GM18868 (cell line): Measurements from ENCODE around the gene ZNF221.
A peak's percentile ranks its signal among the peaks of the same experiment; 100 is the strongest.
"Not testable (repeated sequence)": the region's sequence is repeated elsewhere in the genome, so short reads cannot be mapped to it uniquely, and the experiment has no call there.

Source experiments
- ATAC-seq: cut with Tn5 transposase; IDR thresholded peaks from one replicate; pipeline ENCODE4 v1.9.1; 2021; ENCODE audit warnings: mild to moderate bottlenecking, moderate library complexity; ENCODE audit not compliant: unreplicated experiment

ZNF221 gene

GRCh38 chr19:43950834-43951645, at the start of gene ZNF221:
ZNF221 (plus strand) TSS chr19:43951228; CDS start chr19:43962727, 11,499 bp downstream.
- peak; percentile 82 for ATAC-seq

- peak; percentile 58 for ATAC-seq
These were observed 49.3 kb upstream of the ZNF221 start for GRCh38 chr19:43901395-43902390.

GRCh38 chr19:43902399-43902798, 48.6 kb upstream of the ZNF221 start:
- ATAC-seq: no peak

- no peak for ATAC-seq
These were observed 45.1 kb upstream of the ZNF221 start for GRCh38 chr19:43905897-43906296.

- ATAC-seq: no peak
These were observed 44.3 kb upstream of the ZNF221 start for GRCh38 chr19:43906774-43907173.

- no peak for ATAC-seq
These were observed 42.4 kb upstream of the ZNF221 start for GRCh38 chr19:43908659-43909058.

- ATAC-seq: no peak
These were observed 40.1 kb upstream of the ZNF221 start for GRCh38 chr19:43910884-43911283.

GRCh38 chr19:43913383-43913782, 37.6 kb upstream of the ZNF221 start:
- no peak for ATAC-seq

GRCh38 chr19:43914051-43914450, 37.0 kb upstream of the ZNF221 start:
- ATAC-seq: no peak

GRCh38 chr19:43923875-43924274, 27.2 kb upstream of the ZNF221 start:
- ATAC-seq: no peak

GRCh38 chr19:43928820-43929219, 22.2 kb upstream of the ZNF221 start:
- no peak for ATAC-seq

- ATAC-seq: no peak
These were observed 16.7 kb upstream of the ZNF221 start for GRCh38 chr19:43934055-43934984.

- peak; percentile 91 for ATAC-seq
These were observed 15.9 kb upstream of the ZNF221 start, which contains the start of gene ZNF45 for GRCh38 chr19:43934985-43935708. ZNF45 (minus strand) TSS chr19:43935282; CDS start chr19:43922185, 13,097 bp downstream.

- ATAC-seq: no peak
These were observed 14.8 kb upstream of the ZNF221 start for GRCh38 chr19:43936188-43936587.

- no peak for ATAC-seq
These were observed 11.3 kb upstream of the ZNF221 start for GRCh38 chr19:43939557-43940260.

- ATAC-seq: no peak
These were observed 10.3 kb upstream of the ZNF221 start for GRCh38 chr19:43940719-43941118.

- ATAC-seq: no peak
These were observed 9.8 kb upstream of the ZNF221 start for GRCh38 chr19:43941209-43941608.

- not testable (repeated sequence) for ATAC-seq
These were observed 3.6 kb upstream of the ZNF221 start for GRCh38 chr19:43947412-43947811.

GRCh38 chr19:43949803-43950202, 1.2 kb upstream of the ZNF221 start:
- ATAC-seq: not testable (repeated sequence)
